ENCODE measurements around the gene PNLIPRP3. TPM values are rescaled to one million over a fixed set of nuclear protein-coding genes. Genes with fewer than 3 reads are reported as not detected.

PNLIPRP3 gene
- total RNA-seq, 1 experiment from 2014 or later, result not detected

DNA sequence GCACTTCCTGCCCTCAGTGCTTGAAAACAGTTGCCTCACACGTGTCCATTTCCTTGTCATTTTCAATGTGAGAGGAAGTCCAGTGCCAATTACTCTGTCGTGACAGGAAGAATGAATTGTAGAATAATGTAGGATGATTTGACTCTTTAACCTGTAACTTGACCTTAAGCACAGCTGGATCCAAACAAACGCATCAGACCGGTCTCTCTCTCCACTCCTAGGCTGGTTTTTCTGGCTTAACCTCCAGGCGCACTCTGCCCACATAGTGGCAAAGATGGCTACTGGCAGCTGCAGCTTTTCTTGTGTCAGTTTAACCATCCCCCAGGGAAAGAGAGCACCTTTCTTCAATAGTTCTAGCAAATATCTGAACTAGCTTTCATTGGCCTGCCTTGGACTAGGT is 29.4 kb upstream of the PNLIPRP3 start:
- no peak overlapping the region for H3K9ac ChIP-seq (ENCODE audit: extremely low read depth, insufficient read length, low read length)
- H3K4me1 Mint-ChIP-seq, result peaks cover 6 to 7% of the 10 kb centered on the region in 2 experiments
- peak overlapping the region; percentile 37 for H2AFZ ChIP-seq (ENCODE audit: low read length)
- no peaks in the 10 kb centered on the region for H3K27me3 ChIP-seq (ENCODE audit: insufficient read depth, low read length)
- no peak overlapping the region for H2AK5ac ChIP-seq (ENCODE audit: insufficient read length, low read length)
- no peak overlapping the region for H3K14ac ChIP-seq (ENCODE audit: insufficient read depth, low read length)
- H3K36me3 Mint-ChIP-seq (ENCODE audit: insufficient read depth in 1 of 3, low read depth in 3 of 3), result peaks cover 0 to 4% (median 0%) of the 10 kb centered on the region in 3 experiments; a peak in 2 of 7 replicates
- H2BK20ac ChIP-seq (ENCODE audit: low read depth, low read length, poor library complexity, severe bottlenecking), result no peak overlapping the region
- no peak overlapping the region for H2BK12ac ChIP-seq (ENCODE audit: insufficient read length, low read depth, low read length)
- H3K4me1 ChIP-seq (ENCODE audit: insufficient read depth, low read length), result peaks cover 7% of the 10 kb centered on the region; the same call in 1 of the 2 replicates
- no peak overlapping the region for H3K4me3 Mint-ChIP-seq
- no CpG with 5 or more reads among the region's 5 CpGs for WGBS (ENCODE audit: extremely low coverage, insufficient read length, low lambda C conversion rate)
- no peaks in the 10 kb centered on the region for H3K23me2 ChIP-seq (ENCODE audit: insufficient read length, low read depth, low read length, poor library complexity, severe bottlenecking)
- DNase-seq, result no peak
- H3K27ac ChIP-seq (ENCODE audit: insufficient read length, low read depth, low read length), result no peak overlapping the region
- H2BK15ac ChIP-seq (ENCODE audit: low read depth, low read length), result no peak overlapping the region
- no peak overlapping the region for H3K23ac ChIP-seq (ENCODE audit: insufficient read length, low read depth, low read length)
- H3T11ph ChIP-seq (ENCODE audit: low read length), result no peak overlapping the region
- H2BK5ac ChIP-seq (ENCODE audit: insufficient read length, low read length), result no peak overlapping the region
- no peaks in the 10 kb centered on the region for H4K20me1 ChIP-seq (ENCODE audit: control insufficient read depth, insufficient read depth, insufficient read length)
- H4K91ac ChIP-seq (ENCODE audit: insufficient read length, low read depth, low read length), result no peak overlapping the region
- no peaks in the 10 kb centered on the region for H3K79me2 ChIP-seq (ENCODE audit: insufficient read depth, low read length)
- H3K27me3 Mint-ChIP-seq (ENCODE audit: low read depth), result peaks cover 3% of the 10 kb centered on the region; the same call in 1 of the 2 replicates
- no peak overlapping the region for H3K56ac ChIP-seq (ENCODE audit: insufficient read length, low read depth, low read length)
- H2BK120ac ChIP-seq (ENCODE audit: low read depth, low read length, poor library complexity, severe bottlenecking), result no peak overlapping the region
- H3K4ac ChIP-seq (ENCODE audit: low read depth, low read length), result no peak overlapping the region
- H4K5ac ChIP-seq (ENCODE audit: insufficient read length, low read depth, low read length), result no peak overlapping the region
- no peaks in the 10 kb centered on the region for H3K79me1 ChIP-seq (ENCODE audit: insufficient read depth, low read depth, low read length, poor library complexity, severe bottlenecking)
- no peaks in the 10 kb centered on the region; a peak in 2 of 5 replicates for H3K9me3 Mint-ChIP-seq
- H3K9me3 ChIP-seq (ENCODE audit: control insufficient read depth, low read depth, low read length), result no peaks in the 10 kb centered on the region
- no peak for TF ChIP-seq CTCF (conservative IDR thresholded peaks at IDR 0.05)
- H3K4me2 ChIP-seq (ENCODE audit: insufficient read depth, insufficient read length, low read length), result no peak overlapping the region
- H3K27ac Mint-ChIP-seq, result no peak overlapping the region
- H3K18ac ChIP-seq (ENCODE audit: insufficient read length, low read depth, low read length), result no peak overlapping the region
- H4K8ac ChIP-seq (replicated peaks; ENCODE audit: insufficient read length, low read depth, low read length), result no peak overlapping the region
